PFSK-1 (cell line): ENCODE measurements around the gene MBL2.

Experiments used
- FOXP2 ChIP-seq: optimal IDR thresholded peaks from 2 replicates; pipeline ENCODE3; 2011; ENCODE audit warnings: borderline replicate concordance, control low read depth, inconsistent platforms; ENCODE audit not compliant: insufficient read depth; ENCODE audit errors: extremely low read length, extremely low read depth
- POLR2AphosphoS5 ChIP-seq: IDR thresholded peaks from 2 replicates; pipeline ENCODE4 v1.6.1; 2012; ENCODE audit warnings: low read depth, mild to moderate bottlenecking, control low read depth, low read length, moderate library complexity
- SIN3A ChIP-seq: IDR thresholded peaks from 2 replicates; pipeline ENCODE4 v1.6.1; 2012; ENCODE audit warnings: mild to moderate bottlenecking, low read length, moderate library complexity, borderline replicate concordance; ENCODE audit not compliant: insufficient read depth
- TAF1 ChIP-seq: IDR thresholded peaks from 2 replicates; pipeline ENCODE4 v1.6.1; 2012; ENCODE audit warnings: low read length, control low read depth, borderline replicate concordance; ENCODE audit not compliant: insufficient read depth
- TF ChIP-seq, protein P1 (sequence below), 2 experiments: IDR thresholded peaks; 2 replicates each; pipeline versions ENCODE4 v1.6.1 to v1.8.0; 2011 to 2012; ENCODE audit warnings: low read depth in 2 of 2, low read length in 2 of 2, control low read depth in 1 of 2, inconsistent platforms in 1 of 2, mild to moderate bottlenecking in 1 of 2, moderate library complexity in 1 of 2; ENCODE audit not compliant: insufficient read depth in 1 of 2

MBL2 gene

DNA sequence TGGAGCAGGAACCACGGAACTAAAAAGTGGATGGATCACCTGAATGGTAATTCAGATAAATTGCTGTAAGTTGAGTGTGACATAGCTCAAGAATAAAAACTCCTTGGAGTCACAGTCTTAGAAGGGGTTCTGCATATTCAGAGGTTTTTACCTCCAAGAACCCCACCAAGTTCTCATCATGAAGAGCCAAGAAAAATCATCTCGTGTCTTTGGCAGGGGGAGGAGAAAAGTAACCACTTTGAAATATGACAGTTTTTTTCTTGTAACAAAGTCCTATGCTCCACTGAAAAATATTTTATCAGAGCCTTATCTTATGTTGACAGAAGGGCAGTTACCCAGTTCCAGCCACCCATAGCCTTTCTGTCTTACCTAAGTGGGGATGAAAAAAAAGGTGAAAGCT is 38.2 kb upstream of the MBL2 start:
- TF ChIP-seq POLR2AphosphoS5 (no peak), TAF1 (no peak), FOXP2 (no peak), SIN3A (no peak)
- TF ChIP-seq, protein P1, sequence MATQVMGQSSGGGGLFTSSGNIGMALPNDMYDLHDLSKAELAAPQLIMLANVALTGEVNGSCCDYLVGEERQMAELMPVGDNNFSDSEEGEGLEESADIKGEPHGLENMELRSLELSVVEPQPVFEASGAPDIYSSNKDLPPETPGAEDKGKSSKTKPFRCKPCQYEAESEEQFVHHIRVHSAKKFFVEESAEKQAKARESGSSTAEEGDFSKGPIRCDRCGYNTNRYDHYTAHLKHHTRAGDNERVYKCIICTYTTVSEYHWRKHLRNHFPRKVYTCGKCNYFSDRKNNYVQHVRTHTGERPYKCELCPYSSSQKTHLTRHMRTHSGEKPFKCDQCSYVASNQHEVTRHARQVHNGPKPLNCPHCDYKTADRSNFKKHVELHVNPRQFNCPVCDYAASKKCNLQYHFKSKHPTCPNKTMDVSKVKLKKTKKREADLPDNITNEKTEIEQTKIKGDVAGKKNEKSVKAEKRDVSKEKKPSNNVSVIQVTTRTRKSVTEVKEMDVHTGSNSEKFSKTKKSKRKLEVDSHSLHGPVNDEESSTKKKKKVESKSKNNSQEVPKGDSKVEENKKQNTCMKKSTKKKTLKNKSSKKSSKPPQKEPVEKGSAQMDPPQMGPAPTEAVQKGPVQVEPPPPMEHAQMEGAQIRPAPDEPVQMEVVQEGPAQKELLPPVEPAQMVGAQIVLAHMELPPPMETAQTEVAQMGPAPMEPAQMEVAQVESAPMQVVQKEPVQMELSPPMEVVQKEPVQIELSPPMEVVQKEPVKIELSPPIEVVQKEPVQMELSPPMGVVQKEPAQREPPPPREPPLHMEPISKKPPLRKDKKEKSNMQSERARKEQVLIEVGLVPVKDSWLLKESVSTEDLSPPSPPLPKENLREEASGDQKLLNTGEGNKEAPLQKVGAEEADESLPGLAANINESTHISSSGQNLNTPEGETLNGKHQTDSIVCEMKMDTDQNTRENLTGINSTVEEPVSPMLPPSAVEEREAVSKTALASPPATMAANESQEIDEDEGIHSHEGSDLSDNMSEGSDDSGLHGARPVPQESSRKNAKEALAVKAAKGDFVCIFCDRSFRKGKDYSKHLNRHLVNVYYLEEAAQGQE (IDR thresholded peaks at IDR 0.05; ENCODE audit: insufficient read depth in 1 of 2, low read depth in 2 of 2, low read length in 2 of 2), result no peak

DNA sequence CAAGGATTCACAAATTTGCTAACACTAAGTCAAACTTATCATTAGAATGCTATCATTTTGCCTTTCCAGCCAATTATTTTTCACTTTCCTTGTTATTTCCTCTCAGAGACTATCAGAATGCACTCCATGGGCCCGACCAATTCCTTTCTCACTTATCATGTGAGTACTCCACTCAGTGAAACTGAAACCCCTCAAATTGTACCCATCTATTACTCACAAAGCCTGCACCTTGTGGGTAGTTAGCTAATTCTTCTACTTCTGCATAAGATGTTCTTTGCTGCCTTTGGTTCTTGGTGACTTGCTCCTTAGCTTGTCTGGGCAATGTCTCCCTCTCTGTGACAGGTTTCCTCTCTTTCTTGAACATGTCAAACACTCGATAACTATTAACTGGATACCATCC is 35.2 kb upstream of the MBL2 start:
- TF ChIP-seq POLR2AphosphoS5 (no peak), FOXP2 (no peak), TAF1 (no peak), SIN3A (no peak)
- TF ChIP-seq, protein P1 (IDR thresholded peaks at IDR 0.05; ENCODE audit: insufficient read depth in 1 of 2, low read depth in 2 of 2, low read length in 2 of 2), result no peak

DNA sequence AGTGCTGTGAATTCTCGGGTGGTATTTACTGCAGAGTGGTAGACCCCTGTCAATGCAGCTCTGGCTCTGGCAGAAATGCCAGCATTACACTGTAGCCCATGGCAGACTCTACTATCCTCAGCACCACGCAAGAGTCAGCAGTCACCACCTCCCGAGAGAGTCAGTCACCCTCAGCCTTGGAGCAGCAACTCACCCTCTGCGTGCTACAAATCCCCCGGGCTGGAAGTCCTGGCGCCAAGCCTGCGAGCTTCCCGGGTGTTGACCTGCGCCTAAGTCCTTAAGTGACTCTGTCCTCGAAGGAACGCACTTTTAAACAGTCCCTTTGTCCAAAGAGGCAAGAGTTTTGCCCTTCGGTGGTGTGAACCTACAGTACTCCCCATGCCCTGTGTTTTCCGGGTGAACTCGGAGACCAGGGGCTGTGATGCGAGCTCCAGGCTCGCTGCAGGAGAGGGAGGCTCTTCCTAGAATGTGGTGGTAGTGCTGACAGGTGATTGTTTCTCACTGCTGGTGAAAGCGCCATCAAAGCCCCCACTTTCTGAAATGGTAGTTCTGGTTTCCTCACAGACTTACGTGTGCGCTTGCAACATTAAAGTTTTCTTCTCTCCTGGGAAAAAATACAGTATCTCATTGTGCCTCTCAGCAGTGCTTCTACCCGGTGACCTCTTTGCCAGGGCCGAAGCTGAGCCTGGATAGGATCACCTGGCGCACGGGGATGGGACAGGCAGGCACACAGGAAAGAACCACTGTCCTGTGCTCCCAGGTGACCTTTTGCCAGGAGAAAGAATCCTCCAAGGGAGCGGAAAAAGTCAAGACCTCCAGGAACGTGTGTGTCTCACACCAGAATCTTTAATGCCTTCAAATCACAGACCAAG is 33.1 kb upstream of the MBL2 start:
- TF ChIP-seq FOXP2 (no peak), POLR2AphosphoS5 (no peak), SIN3A (no peak), TAF1 (no peak)
- TF ChIP-seq, protein P1 (IDR thresholded peaks at IDR 0.05; ENCODE audit: insufficient read depth in 1 of 2, low read depth in 2 of 2, low read length in 2 of 2), result no peak

DNA sequence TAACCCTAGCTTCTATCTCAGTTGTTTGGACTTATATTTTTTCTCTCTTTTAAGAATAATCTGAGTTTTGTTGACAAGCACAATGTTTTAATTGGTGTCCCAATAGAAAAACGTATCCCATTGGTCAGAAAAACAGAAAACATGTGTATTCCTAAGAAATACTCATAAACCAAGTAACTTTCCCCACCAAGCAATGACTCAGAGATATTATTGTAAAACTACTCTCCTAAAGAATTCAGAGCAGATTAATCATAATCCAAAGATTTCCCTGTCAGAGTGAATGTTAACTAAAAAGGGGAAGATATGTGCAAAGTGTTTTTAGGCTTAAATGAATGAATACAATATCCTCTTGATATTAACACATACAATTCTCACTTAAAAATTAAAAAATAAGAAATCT is 29.4 kb upstream of the MBL2 start:
- TF ChIP-seq, protein P1 (IDR thresholded peaks at IDR 0.05; ENCODE audit: insufficient read depth in 1 of 2, low read depth in 2 of 2, low read length in 2 of 2), result no peak
- TF ChIP-seq SIN3A (no peak), TAF1 (no peak), POLR2AphosphoS5 (no peak), FOXP2 (no peak)
